Activated naive CD4-positive, alpha-beta T cell treated with anti-CD3 and anti-CD28 coated beads, Interleukin-2, amount 50 U/mL, for 72 hours (primary cell): Measurements from ENCODE around the gene ABCA13. TPM values are rescaled to one million over a fixed set of nuclear protein-coding genes. Genes with fewer than 3 reads are reported as not detected.
"Not testable (repeated sequence)": the region's sequence is repeated elsewhere in the genome, so short reads cannot be mapped to it uniquely, and the experiment has no call there.

Experiments used
- ATAC-seq, 2 donors: fragments of 150-1000 bp; cut with Tn5 transposase; 2 replicates each; pipeline ENCODE4 v1.10.0; 2021; ENCODE audit warnings: mild to moderate bottlenecking in 2 of 2, moderate library complexity in 2 of 2
- DNase-seq, 2 donors: peaks; one replicate each; pipeline ENCODE4 v3.0.0; 2021 to 2022; ENCODE audit warnings: low spot score in 2 of 2
- H3K27ac Mint-ChIP-seq, 2 donors: one replicate each; pipeline ENCODE4 v1.8.0; 2022; ENCODE audit warnings: mild to moderate bottlenecking in 2 of 2, mixed read lengths in 2 of 2
- H3K36me3 Mint-ChIP-seq, 2 donors: one replicate each; pipeline ENCODE4 v1.8.0; 2022; ENCODE audit warnings: mixed read lengths in 2 of 2
- H3K9me3 Mint-ChIP-seq, 2 donors: one replicate each; pipeline ENCODE4 v1.8.0; 2022; ENCODE audit warnings: mixed read lengths in 2 of 2
- total RNA-seq, 2 donors: library from RNA; stranded (reverse); gene quantifications; one replicate each; pipeline ENCODE4 v1.2.3, GENCODE V29; 2022

Gene ABCA13
- total RNA-seq, 2 donors from 2014 or later: not detected

GRCh38 chr7:48193421-48193820, 22.2 kb downstream of the ABCA13 start:
- no peak for ATAC-seq
- H3K27ac Mint-ChIP-seq: no peak overlapping the region
- no peaks in the 10 kb centered on the region for H3K36me3 Mint-ChIP-seq
- no peak for DNase-seq
- no peaks in the 10 kb centered on the region for H3K9me3 Mint-ChIP-seq

DNA sequence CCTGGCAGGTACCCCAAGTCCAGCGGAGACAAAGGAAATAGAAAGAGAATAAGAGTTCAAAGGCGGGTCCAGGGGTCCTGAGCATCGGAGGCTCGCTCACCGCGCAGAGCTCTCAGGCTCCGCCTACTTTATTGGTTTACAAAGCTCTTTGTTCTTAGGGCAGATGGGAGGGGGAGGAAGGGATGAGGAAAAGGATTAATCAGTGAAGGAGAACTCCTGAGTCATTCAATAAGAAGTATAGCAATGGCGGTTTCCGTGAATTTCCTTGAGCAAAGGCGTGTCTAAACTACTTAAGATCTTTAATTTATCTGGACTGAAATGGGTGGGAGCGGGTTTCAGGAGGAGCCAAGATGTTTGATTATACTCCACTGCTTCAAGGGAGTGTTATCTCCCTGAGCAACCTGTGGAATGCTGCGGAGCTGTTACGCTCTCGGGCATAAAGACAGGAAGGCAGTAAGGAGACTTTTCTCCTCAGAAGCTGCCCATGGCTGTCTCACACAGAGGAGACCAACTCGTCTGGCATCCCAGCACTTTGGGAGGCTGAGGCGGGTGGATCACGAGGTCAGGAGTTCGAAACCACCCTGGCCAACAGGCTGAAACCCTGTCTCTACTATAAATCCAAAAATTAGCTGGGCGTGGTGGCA, 29.8 kb downstream of the ABCA13 start:
- H3K9me3 Mint-ChIP-seq, ATAC-seq, H3K27ac Mint-ChIP-seq, H3K36me3 Mint-ChIP-seq, DNase-seq: not testable (repeated sequence)

- not testable (repeated sequence) for ATAC-seq, H3K27ac Mint-ChIP-seq
These were observed 31.7 kb downstream of the ABCA13 start for GRCh38 chr7:48202916-48203315.

GRCh38 chr7:48207155-48207675, 36.0 kb downstream of the ABCA13 start:
- H3K27ac Mint-ChIP-seq: no peak overlapping the region
- peaks cover 0 to 3% of the 10 kb centered on the region in 2 donors for H3K9me3 Mint-ChIP-seq
- no peak for ATAC-seq
- H3K36me3 Mint-ChIP-seq: no peaks in the 10 kb centered on the region
- no peak for DNase-seq

More at GRCh38 chr7:48202916-48203315, 31.7 kb downstream of the ABCA13 start:
- not testable (repeated sequence) for H3K36me3 Mint-ChIP-seq, H3K9me3 Mint-ChIP-seq, DNase-seq

GRCh38 chr7:48209004-48209600, 37.8 kb downstream of the ABCA13 start:
- Mint-ChIP-seq H3K36me3 (no peaks in the 10 kb centered on the region), H3K27ac (no peak overlapping the region), H3K9me3 (peaks cover 0 to 3% of the 10 kb centered on the region in 2 donors)
- ATAC-seq (no peak), DNase-seq (no peak)

GRCh38 chr7:48213226-48213625, 42.0 kb downstream of the ABCA13 start:
- Mint-ChIP-seq H3K27ac (no peak overlapping the region), H3K36me3 (no peaks in the 10 kb centered on the region), H3K9me3 (peaks cover 3 to 4% of the 10 kb centered on the region in 2 donors)
- DNase-seq (no peak), ATAC-seq (no peak)

- Mint-ChIP-seq H3K36me3 (no peaks in the 10 kb centered on the region), H3K27ac (no peak overlapping the region), H3K9me3 (peaks cover 0 to 4% of the 10 kb centered on the region in 2 donors)
- no peak for DNase-seq
- no peak for ATAC-seq
These were observed 46.0 kb downstream of the ABCA13 start for GRCh38 chr7:48217266-48217665.

GRCh38 chr7:48217753-48218152, 46.5 kb downstream of the ABCA13 start:
- H3K27ac Mint-ChIP-seq: no peak overlapping the region
- ATAC-seq (no peak), DNase-seq (no peak)
- peaks cover 0 to 4% of the 10 kb centered on the region in 2 donors for H3K9me3 Mint-ChIP-seq
- no peaks in the 10 kb centered on the region for H3K36me3 Mint-ChIP-seq

DNA sequence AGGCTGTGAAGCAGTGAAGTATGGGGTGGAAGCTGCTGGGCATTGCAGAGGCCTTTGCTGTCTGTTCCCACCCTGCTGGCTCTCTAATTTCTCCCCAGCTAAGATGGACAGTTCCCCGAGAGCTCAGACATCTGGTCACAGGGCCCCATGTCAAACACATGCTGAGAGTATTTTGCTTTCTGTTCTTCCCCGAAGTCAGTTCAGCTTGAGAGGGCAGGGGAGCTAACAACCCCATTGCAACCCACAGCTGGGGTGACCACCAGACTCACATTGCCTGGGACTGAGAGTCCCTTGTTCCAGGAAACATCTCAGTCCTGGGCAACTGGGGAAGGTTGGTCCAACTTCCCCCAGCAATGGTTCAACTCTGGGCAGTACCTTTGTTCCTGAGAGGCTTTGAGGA, 52.8 kb downstream of the ABCA13 start:
- DNase-seq (no peak), ATAC-seq (no peak)
- no peaks in the 10 kb centered on the region for H3K36me3 Mint-ChIP-seq
- no peak overlapping the region for H3K27ac Mint-ChIP-seq
- peaks cover 0 to 6% of the 10 kb centered on the region in 2 donors for H3K9me3 Mint-ChIP-seq

DNA sequence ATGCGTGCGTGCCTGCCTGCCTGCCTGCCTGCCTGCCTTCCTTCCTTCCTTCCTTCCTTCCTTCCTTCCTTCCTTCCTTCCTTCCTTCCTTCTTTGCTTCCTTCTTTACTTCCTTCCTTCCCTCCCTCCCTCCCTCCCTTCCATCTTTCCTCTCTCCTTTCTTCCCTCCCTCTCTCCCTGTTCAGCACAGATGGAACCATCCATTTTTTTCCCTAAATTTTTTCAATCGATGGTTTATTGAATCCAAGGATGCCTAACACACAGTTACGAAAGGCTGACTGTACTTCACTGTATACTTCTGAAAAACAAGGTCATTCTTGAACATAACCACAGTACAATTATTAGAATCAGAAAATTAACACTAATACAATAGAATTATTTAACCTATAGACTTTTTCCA, 53.8 kb downstream of the ABCA13 start:
- ATAC-seq (no peak), DNase-seq (no peak)
- H3K27ac Mint-ChIP-seq: no peak overlapping the region
- no peaks in the 10 kb centered on the region for H3K36me3 Mint-ChIP-seq
- peaks cover 0 to 6% of the 10 kb centered on the region in 2 donors for H3K9me3 Mint-ChIP-seq

- no peak for ATAC-seq
- Mint-ChIP-seq H3K36me3 (no peaks in the 10 kb centered on the region), H3K27ac (no peak overlapping the region), H3K9me3 (peaks cover 0 to 5% of the 10 kb centered on the region in 2 donors)
- no peak for DNase-seq
These were observed 66.1 kb downstream of the ABCA13 start for GRCh38 chr7:48237354-48237753.

- DNase-seq (no peak), ATAC-seq (no peak)
- Mint-ChIP-seq H3K27ac (no peak overlapping the region), H3K9me3 (no peaks in the 10 kb centered on the region), H3K36me3 (no peaks in the 10 kb centered on the region)
These were observed 71.6 kb downstream of the ABCA13 start for GRCh38 chr7:48242846-48243245.

DNA sequence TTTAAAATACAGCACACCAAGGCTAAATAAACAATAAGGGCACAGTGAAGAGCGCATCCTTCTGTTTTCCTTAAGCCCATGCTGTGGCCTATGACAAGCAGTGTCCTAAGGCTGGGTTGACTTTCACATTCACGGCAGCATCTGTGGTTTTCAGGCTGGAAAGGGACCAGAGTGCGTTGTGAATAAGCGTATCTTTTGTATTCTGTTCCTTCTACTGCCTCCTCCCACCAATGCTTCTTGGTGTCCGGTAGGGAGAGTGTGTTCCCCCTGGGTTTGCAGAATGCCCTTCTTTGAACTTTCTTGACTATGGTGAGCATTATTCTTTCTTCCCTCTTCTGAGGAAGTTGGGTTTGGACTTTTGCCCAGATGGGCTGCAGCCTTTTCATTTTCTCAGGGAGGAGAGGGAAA, 73.6 kb downstream of the ABCA13 start:
- no peaks in the 10 kb centered on the region for H3K9me3 Mint-ChIP-seq
- ATAC-seq: no peak
- DNase-seq: no peak

DNA sequence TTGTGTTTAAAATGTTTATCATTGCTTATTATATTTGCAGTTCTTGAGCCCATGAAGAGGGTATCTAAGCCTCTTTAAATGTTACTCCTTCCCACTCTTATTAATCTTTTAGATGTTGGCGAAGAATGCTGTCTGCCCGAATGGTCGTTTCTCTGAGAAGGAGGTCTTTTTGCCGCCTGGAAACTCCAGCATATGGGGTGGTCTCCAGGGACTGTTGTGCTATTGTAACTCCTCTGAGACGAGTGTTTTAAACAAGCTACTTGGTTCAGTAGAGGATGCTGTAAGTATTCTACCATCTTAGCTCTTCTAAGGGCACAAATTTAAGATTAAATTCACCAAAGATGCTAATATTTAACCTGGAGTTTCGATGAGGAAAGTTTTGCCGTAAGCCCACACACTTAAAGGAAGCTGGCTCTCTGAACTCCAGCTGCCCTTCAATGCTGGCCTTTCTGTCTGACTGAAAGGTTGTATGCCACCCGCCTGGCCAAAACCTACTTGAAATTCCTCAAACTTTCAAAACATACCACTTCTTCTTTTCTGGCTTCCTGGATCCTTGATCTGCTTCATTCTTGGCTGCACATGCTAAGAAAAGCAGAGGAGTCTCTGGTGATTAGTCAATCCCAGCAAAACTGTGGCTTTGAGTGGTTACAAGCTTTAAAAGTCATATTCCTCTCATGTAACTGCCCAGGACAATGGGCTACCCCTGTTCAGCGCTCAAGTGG, 74.7 kb downstream of the ABCA13 start:
- DNase-seq (no peak), ATAC-seq (no peak)
- Mint-ChIP-seq H3K36me3 (no peaks in the 10 kb centered on the region), H3K27ac (no peak overlapping the region), H3K9me3 (no peaks in the 10 kb centered on the region)

More for the DNA sequence above, 73.6 kb downstream of the ABCA13 start:
- Mint-ChIP-seq H3K27ac (no peak overlapping the region), H3K36me3 (no peaks in the 10 kb centered on the region)

- H3K9me3 Mint-ChIP-seq: no peaks in the 10 kb centered on the region
- no peak overlapping the region for H3K27ac Mint-ChIP-seq
- ATAC-seq: no peak
- H3K36me3 Mint-ChIP-seq: no peaks in the 10 kb centered on the region
- no peak for DNase-seq
These were observed 77.9 kb downstream of the ABCA13 start for GRCh38 chr7:48249166-48249565.

DNA sequence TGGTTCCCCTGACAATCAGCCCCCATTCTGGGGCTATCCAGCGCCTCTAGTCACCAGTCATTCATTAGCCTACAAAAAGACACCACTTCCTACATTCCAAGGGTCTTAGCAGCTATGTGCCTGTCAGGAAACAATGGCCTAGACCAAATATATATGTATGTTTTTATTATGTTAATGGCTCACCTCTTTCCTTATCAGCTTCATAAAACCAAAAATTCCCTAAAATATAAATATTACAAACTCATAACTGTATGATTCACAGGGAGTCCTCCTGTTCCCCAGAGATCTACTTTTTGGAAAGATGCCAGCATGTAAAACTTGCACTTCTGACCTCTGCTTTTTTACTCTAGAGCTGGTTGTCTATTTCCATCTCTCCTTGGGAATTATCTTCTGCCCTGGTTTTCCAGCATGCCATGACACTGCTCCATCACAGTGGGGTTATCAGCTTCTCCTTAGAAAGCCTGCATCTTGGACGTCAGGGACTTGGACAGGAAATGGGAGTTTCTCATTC, 79.2 kb downstream of the ABCA13 start:
- H3K27ac Mint-ChIP-seq: no peak overlapping the region
- H3K36me3 Mint-ChIP-seq: no peaks in the 10 kb centered on the region
- no peaks in the 10 kb centered on the region for H3K9me3 Mint-ChIP-seq
- no peak for DNase-seq
- no peak for ATAC-seq

GRCh38 chr7:48251766-48252165, 80.5 kb downstream of the ABCA13 start:
- H3K9me3 Mint-ChIP-seq: peaks cover 0 to 1% of the 10 kb centered on the region in 2 donors
- H3K27ac Mint-ChIP-seq: no peak overlapping the region
- peak in 1 of 2 donors; percentile 4 for DNase-seq
- no peaks in the 10 kb centered on the region for H3K36me3 Mint-ChIP-seq
- ATAC-seq: peak; percentile 59 to 84
